Muscle of leg (tissue), 11 donors: ENCODE measurements around the gene SLC4A1. TPM values are rescaled to one million over a fixed set of nuclear protein-coding genes. Genes with fewer than 3 reads are reported as not detected.
"Not testable (repeated sequence)": the region's sequence is repeated elsewhere in the genome, so short reads cannot be mapped to it uniquely, and the experiment has no call there.

Experiments
- DNase-seq: peaks from one replicate; pipeline ENCODE4 v3.0.0; 2013
- H3K27ac ChIP-seq: one replicate; pipeline ENCODE4 v1.5.1; 2013; ENCODE audit warnings: mild to moderate bottlenecking, low read length, control low read depth
- H3K27me3 ChIP-seq: one replicate; pipeline ENCODE4 v1.6.1; 2013; ENCODE audit warnings: low read length; ENCODE audit not compliant: control insufficient read depth, insufficient read depth
- H3K36me3 ChIP-seq: one replicate; pipeline ENCODE4 v1.6.1; 2013; ENCODE audit warnings: low read length; ENCODE audit not compliant: control insufficient read depth, insufficient read depth
- H3K4me1 ChIP-seq: one replicate; pipeline ENCODE4 v1.6.1; 2013; ENCODE audit warnings: low read length; ENCODE audit not compliant: control insufficient read depth, insufficient read depth
- H3K4me3 ChIP-seq: one replicate; pipeline ENCODE4 v1.5.1; 2013; ENCODE audit warnings: low read length, control low read depth
- H3K9me3 ChIP-seq: replicated peaks from 2 replicates; pipeline ENCODE4 v1.6.1; 2013; ENCODE audit warnings: low read depth, low read length; ENCODE audit not compliant: control insufficient read depth
- WGBS: methylation state at CpG from one replicate; pipeline ENCODE4 v1.1.5; 2013; ENCODE audit warnings: missing lambda C conversion rate; ENCODE audit not compliant: insufficient coverage; 5-methylcytosine and 5-hydroxymethylcytosine counted together
- polyA plus RNA-seq, 8 donors: library from polyadenylated mRNA; unstranded; fragments of 120-200 nt; gene quantifications; one replicate each; pipeline versions ENCODE4 v1.2.1 to v1.2.3, GENCODE V29; 2013; ENCODE audit warnings: inconsistent platforms in 1 of 8, low replicate concordance in 1 of 8; ENCODE audit not compliant: insufficient read length in 8 of 8, insufficient read depth in 1 of 8
- total RNA-seq: library from RNA; stranded (reverse); fragments of 120-200 nt; gene quantifications from one replicate; pipeline ENCODE4 v1.2.4, GENCODE V29; 2013

SLC4A1 gene
- total and polyA plus RNA-seq, 9 donors = 5.2 to 20.9 (median 11.6) TPM

- H3K36me3 ChIP-seq = no peaks in the 10 kb centered on the region
- peak; percentile 18 for DNase-seq
- H3K27ac ChIP-seq = no peak overlapping the region
- H3K4me3 ChIP-seq = no peak overlapping the region
- H3K27me3 ChIP-seq = no peaks in the 10 kb centered on the region
- WGBS = 21% methylated on average over 2 of the region's 6 CpGs
- no peaks in the 10 kb centered on the region for H3K4me1 ChIP-seq
- no peaks in the 10 kb centered on the region for H3K9me3 ChIP-seq
These were observed 26.8 kb downstream of the SLC4A1 start for GRCh38 chr17:44241106-44241624.

- not testable (repeated sequence) for DNase-seq, H3K36me3 ChIP-seq, H3K4me3 ChIP-seq, H3K4me1 ChIP-seq, H3K27ac ChIP-seq, H3K27me3 ChIP-seq, H3K9me3 ChIP-seq
- WGBS = 100% methylated on average over 1 of the region's 28 CpGs
These were observed 30.0 kb downstream of the SLC4A1 start for GRCh38 chr17:44237886-44238285.

GRCh38 chr17:44236444-44236991 is 31.4 kb downstream of the SLC4A1 start:
- no peak overlapping the region for H3K4me3 ChIP-seq
- no peaks in the 10 kb centered on the region for H3K36me3 ChIP-seq
- WGBS = 90% methylated on average over 2 of the region's 5 CpGs
- no peak for DNase-seq
- no peaks in the 10 kb centered on the region for H3K9me3 ChIP-seq
- no peaks in the 10 kb centered on the region for H3K4me1 ChIP-seq
- H3K27ac ChIP-seq = no peak overlapping the region
- H3K27me3 ChIP-seq = no peaks in the 10 kb centered on the region

GRCh38 chr17:44235583-44235936 is 32.4 kb downstream of the SLC4A1 start:
- WGBS = 65% methylated on average over 5 of the region's 5 CpGs
- Histone ChIP-seq H3K27me3 (no peaks in the 10 kb centered on the region), H3K9me3 (no peaks in the 10 kb centered on the region), H3K4me1 (peaks cover 2% of the 10 kb centered on the region), H3K4me3 (no peak overlapping the region), H3K27ac (no peak overlapping the region), H3K36me3 (no peaks in the 10 kb centered on the region)
- DNase-seq = no peak

- WGBS = 60% methylated on average over 1 of the region's 5 CpGs
- no peaks in the 10 kb centered on the region for H3K9me3 ChIP-seq
- H3K27ac ChIP-seq = no peak overlapping the region
These were observed 34.4 kb downstream of the SLC4A1 start for GRCh38 chr17:44233582-44233981.

GRCh38 chr17:44232061-44232460 is 35.9 kb downstream of the SLC4A1 start:
- H3K4me3 ChIP-seq = no peak overlapping the region
- DNase-seq = no peak
- no peaks in the 10 kb centered on the region for H3K36me3 ChIP-seq
- H3K9me3 ChIP-seq = no peaks in the 10 kb centered on the region
- peaks cover 11% of the 10 kb centered on the region for H3K4me1 ChIP-seq
- no peaks in the 10 kb centered on the region for H3K27me3 ChIP-seq
- 93% methylated on average over 3 of the region's 7 CpGs for WGBS
- no peak overlapping the region for H3K27ac ChIP-seq

More at GRCh38 chr17:44233582-44233981, 34.4 kb downstream of the SLC4A1 start:
- Histone ChIP-seq H3K36me3 (no peaks in the 10 kb centered on the region), H3K4me3 (no peak overlapping the region), H3K4me1 (peaks cover 11% of the 10 kb centered on the region), H3K27me3 (no peaks in the 10 kb centered on the region)
- DNase-seq = no peak

- H3K27ac ChIP-seq = no peak overlapping the region
- peak; percentile 74 for DNase-seq
These were observed 37.8 kb downstream of the SLC4A1 start for GRCh38 chr17:44230140-44230539.

DNA sequence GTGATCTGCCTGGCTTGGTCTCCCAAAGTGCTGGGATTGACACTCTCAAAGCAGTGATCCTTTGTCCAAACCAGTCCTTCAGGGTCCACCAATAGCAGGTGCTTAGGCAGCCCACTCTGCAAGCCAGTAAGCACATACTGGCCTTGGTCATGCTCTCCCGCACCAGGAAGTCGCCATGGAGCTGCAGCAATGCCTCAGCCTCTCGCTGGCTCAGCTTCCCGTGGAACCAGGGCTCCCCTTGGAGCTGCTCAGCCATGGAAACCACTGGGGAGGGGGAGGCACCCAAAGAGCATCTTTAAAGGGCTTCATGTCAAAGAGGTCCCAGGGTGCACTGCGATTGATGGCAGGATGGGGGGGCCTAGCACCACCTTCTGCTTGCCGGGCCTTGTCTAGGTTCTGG is 38.8 kb downstream of the SLC4A1 start:
- 75% methylated on average over 4 of the region's 6 CpGs for WGBS
- no peak overlapping the region for H3K27ac ChIP-seq

More at GRCh38 chr17:44230140-44230539, 37.8 kb downstream of the SLC4A1 start:
- 24% methylated on average over 8 of the region's 9 CpGs for WGBS
- H3K4me3 ChIP-seq = no peak overlapping the region
- no peaks in the 10 kb centered on the region for H3K27me3 ChIP-seq
- H3K36me3 ChIP-seq = no peaks in the 10 kb centered on the region
- peaks cover 11% of the 10 kb centered on the region for H3K4me1 ChIP-seq
- no peaks in the 10 kb centered on the region for H3K9me3 ChIP-seq

GRCh38 chr17:44223541-44224071 is 44.3 kb downstream of the SLC4A1 start:
- no peaks in the 10 kb centered on the region for H3K27me3 ChIP-seq
- no peaks in the 10 kb centered on the region for H3K36me3 ChIP-seq
- peaks cover 19% of the 10 kb centered on the region for H3K4me1 ChIP-seq
- H3K27ac ChIP-seq = peak overlapping the region; percentile 83
- H3K4me3 ChIP-seq = no peak overlapping the region
- no peaks in the 10 kb centered on the region for H3K9me3 ChIP-seq
- DNase-seq = peak; percentile 64
- 18% methylated on average over 3 of the region's 7 CpGs for whole genome bisulfite sequencing

More for the DNA sequence above, 38.8 kb downstream of the SLC4A1 start:
- no peaks in the 10 kb centered on the region for H3K36me3 ChIP-seq
- H3K27me3 ChIP-seq = no peaks in the 10 kb centered on the region
- DNase-seq = no peak
- H3K4me1 ChIP-seq = peaks cover 12% of the 10 kb centered on the region
- no peaks in the 10 kb centered on the region for H3K9me3 ChIP-seq
- H3K4me3 ChIP-seq = no peak overlapping the region

GRCh38 chr17:44222112-44222869 is 45.6 kb downstream of the SLC4A1 start:
- WGBS = 0% methylated on average over 31 of the region's 36 CpGs

More at GRCh38 chr17:44222112-44222869, 45.6 kb downstream of the SLC4A1 start:
- peak overlapping the region; percentile 43 for H3K4me3 ChIP-seq
- no peaks in the 10 kb centered on the region for H3K9me3 ChIP-seq
- no peaks in the 10 kb centered on the region for H3K27me3 ChIP-seq
- DNase-seq = peak; percentile 84
- H3K36me3 ChIP-seq = peaks cover 8% of the 10 kb centered on the region
- H3K27ac ChIP-seq = peak overlapping the region; percentile 83
- H3K4me1 ChIP-seq = peaks cover 29% of the 10 kb centered on the region
